GM19099 (cell line): Measurements from ENCODE around the gene EPHA2.

Source experiments
- POLR2A ChIP-seq: IDR thresholded peaks from 3 replicates; pipeline ENCODE4 v1.6.1; 2011; ENCODE audit warnings: low read depth; ENCODE audit not compliant: insufficient read length; ENCODE audit errors: extremely low read depth

Gene EPHA2

GRCh38 chr1:16125483-16125882 is 30.4 kb downstream of the EPHA2 start:
- no peak for TF ChIP-seq POLR2A

DNA sequence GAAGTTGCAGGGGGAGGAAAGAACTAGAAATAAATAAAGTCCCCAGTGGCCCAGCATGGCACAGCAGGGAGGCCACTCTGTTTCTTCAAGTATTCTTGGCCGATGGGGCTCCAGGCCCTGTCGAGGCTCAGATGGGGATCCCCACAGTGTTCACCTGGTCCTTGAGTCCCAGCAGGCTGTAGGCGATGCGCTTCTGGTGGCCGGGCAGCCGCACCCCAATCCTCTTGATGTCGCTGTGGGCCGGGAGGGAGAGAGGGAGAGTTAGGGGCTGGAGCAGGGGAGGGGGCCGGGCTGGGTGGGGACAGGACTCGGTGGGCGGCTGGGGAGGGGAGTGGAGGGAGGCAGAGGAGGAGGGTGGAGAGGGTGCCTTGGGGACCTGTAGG is 30.8 kb downstream of the EPHA2 start:
- TF ChIP-seq POLR2A = no peak

- TF ChIP-seq POLR2A = no peak
Measured at GRCh38 chr1:16124377-16125087, 31.3 kb downstream of the EPHA2 start.

DNA sequence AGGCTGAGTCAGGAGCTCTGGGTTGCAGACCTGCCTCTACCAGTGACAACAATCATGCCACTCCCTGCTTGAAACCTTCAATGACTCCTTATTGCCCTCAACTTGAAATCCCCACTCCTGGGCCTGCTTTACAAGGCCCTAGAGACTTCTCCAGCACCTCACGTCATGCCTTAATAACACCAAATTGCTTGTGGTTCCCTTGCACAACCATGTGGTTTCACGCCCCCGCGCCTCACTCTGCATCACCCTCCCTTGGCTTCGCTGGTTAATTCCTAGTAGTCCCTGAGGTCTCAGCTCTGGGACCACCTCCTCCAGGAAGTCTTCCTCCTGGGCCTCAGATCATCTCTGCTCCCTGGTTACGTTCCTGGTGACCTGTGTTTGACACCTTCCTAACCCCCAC is 33.0 kb downstream of the EPHA2 start:
- TF ChIP-seq POLR2A = no peak

DNA sequence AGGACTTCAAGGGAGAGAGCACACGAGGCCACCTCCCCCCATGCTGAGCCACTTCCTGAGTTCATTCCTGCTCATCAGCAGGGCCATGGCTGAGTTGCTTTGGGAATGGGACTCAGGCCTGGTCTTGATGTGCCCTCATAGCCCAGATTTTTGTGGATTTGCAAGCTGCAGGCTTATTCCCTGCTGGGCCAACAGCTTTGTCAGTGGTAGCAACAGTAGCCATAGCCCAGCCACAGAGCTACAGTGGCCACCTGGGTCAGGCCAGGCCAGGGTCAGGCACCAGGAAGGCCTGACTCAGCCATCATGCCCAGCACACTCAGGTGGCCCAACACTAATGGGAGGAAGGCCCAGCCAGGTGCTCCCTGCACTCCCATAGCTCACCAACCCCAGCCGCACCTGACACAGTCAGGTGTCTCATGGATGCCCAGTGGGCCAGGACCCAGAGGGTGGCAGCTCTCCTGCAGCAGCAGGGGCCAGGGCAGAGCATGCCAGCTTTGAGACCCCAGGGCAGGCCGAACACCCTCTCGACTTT is 33.5 kb downstream of the EPHA2 start:
- no peak for TF ChIP-seq POLR2A

DNA sequence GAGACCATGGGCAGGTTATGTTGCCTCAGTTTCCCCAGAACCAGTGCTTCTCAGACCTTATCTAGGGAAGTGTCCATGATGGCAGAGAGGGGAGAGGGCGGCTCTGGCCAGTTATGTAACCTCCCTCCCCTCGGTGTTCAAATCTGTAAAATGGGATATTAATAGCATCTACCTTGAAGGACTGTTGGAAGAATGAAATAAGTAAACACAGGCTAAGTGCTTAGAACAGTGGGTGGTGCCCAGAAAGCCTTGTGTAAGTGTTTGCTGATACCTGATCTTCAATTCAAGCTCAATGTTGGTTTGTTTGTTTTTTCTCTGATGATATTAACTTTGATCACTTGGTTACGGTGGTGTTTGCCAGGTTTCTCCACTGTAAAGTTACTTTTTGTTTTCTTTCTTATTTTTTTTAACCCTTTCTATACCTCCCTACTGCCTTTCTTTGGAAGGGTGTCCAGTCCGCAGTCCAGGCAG is 34.9 kb downstream of the EPHA2 start:
- no peak for TF ChIP-seq POLR2A

- TF ChIP-seq POLR2A = no peak
Measured at GRCh38 chr1:16120407-16120806, 35.5 kb downstream of the EPHA2 start.

- TF ChIP-seq POLR2A = no peak
Measured at GRCh38 chr1:16119926-16120325, 35.9 kb downstream of the EPHA2 start.

GRCh38 chr1:16119504-16119903 is 36.4 kb downstream of the EPHA2 start:
- no peak for TF ChIP-seq POLR2A

DNA sequence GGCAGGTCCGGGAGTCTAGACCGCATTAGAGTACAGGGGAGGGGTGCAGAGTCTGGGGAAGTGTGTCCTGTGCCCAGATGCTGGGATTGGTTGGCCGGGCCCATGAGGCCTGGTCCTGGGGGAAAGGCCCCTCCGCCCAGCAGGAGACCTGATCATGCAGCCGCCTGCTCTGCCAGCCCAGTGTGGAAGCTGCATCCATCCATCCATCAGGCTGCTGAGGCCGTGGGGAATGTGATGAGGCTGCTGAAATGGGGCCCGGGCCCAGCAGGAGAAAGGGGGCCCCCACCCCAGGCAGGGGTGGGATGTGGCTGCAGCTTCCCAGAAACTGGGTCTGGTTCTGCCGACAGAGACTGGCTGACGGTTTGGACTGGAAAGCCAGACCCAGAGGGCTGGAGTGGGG is 37.2 kb downstream of the EPHA2 start:
- no peak for TF ChIP-seq POLR2A

GRCh38 chr1:16117936-16118335 is 37.9 kb downstream of the EPHA2 start:
- no peak for TF ChIP-seq POLR2A

DNA sequence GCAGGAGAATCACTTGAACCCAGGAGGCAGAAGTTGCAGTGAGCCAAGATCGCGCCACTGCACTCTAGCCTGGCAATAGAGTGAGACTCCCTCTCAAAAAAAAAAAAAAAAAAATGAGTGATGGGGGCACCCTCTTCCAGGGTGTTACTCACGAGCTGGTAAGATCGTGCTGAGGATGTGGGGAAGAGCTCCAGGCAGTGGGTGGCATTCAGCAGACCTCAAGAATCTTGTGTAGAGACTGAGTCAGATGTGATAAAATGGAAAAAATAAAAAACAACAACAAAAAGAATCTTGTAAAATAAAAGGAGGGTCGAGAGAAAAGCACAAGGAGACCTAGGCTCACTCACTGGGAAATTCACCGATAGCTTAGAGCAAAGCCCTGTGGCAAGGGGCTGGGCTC is 38.5 kb downstream of the EPHA2 start:
- TF ChIP-seq POLR2A = no peak

DNA sequence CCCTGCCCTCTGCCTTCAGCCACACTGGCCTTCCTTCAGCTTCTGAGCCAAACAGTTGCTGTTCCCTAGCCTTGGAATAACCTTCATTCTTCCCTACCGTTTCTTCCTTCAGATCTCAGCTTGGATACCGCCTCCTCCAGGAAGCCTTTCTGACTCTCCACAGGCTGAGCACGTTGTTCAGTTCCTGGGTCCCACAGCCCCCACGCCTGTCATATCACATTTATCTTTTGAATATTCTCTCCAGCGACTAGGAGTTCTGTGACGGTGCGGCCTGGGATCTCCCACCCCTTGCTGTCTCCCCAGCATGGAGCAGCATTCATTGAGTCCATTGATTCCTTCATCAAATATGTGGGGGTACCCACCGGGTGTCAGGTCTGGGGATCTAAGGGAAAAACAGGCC is 39.2 kb downstream of the EPHA2 start:
- no peak for TF ChIP-seq POLR2A

DNA sequence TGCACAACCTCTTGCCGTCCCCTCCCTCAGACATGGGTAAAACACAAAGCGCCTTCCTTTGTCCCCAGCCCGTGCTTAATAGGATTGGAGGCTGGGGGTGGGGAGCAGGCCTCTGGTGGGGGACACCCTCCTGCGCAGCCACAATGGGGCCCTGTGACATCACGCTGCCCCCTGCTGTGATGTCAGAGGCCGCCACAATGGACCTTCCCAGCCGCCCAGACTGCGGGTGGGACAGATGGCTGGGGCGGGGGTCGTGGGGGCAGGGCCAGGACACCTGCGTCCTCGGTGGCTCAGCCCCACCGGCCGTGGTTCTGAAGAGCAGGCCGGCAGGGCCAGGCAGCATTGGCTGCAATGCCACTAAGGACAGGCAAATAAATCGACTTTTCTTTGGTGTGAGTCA is 39.9 kb downstream of the EPHA2 start:
- TF ChIP-seq POLR2A = no peak

GRCh38 chr1:16115468-16115983 is 40.3 kb downstream of the EPHA2 start:
- TF ChIP-seq POLR2A = no peak

DNA sequence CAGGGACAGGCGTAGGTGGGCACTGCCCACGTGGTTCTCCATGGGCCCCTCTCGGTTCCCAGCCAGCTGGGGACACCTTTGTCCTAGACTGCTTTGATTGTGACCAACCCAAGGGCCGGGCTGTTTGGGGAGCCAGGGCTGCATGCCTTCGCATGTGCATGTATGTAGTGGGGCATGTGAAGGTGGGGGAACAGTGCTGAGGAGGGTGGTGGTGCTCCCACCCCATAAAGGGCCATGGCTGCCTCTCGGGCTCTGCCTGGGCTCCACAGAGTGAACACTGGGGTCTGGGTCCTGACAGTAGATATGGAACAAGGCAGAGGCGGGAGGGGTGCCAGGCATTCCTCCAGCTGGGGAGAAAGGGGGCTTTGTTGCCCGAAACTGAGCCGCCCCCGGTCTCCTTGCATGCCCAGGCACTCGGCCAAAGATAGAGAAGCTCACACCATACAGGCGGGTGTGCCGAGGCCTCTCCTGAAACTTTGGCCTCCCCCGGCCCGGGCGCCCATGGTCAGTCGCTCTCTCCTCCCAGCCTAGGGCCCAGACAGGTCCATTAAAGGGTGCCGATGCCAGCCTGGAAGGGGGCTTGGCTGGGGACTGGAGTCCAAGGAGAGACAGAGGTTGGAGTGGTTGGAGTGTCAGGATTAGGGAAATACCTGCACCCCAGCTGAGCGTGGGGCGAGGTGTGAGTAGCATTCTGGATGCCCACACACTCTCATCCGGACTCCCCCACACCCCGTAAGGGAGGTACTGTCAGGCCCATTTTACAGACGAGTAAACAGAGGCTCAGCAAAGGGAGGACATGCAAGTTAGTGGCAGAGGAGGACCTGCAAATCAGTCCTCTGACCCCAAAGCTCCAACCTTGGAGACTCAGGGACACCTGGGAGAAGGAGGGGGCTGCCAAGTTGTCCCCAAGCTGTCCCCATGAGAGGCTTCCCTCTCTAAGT is 41.1 kb downstream of the EPHA2 start:
- no peak for TF ChIP-seq POLR2A
